ENCODE results near the gene ZMYM2.

GRCh38 chr13:20053016-20053415 lies 94.5 kb downstream of the ZMYM2 start:
- TF ChIP-seq CTCF (conservative IDR thresholded peaks at IDR 0.05; ENCODE audit: low read length): no peak
- no peak for TF ChIP-seq EZH2phosphoT487 (IDR thresholded peaks at IDR 0.05; ENCODE audit: borderline replicate concordance)

Measured in Loucy (cell line).